GM12864 (cell line): ENCODE data around the gene APOL3.

ENCODE experiments used
- DNase-seq: peaks from one replicate; pipeline ENCODE4 v3.0.0-alpha.2; 2011; ENCODE audit warnings: low read depth
- H3K4me3 ChIP-seq: 2 replicates; pipeline ENCODE4 v1.5.1; 2011; ENCODE audit warnings: mild to moderate bottlenecking, low read depth, low read length, control low read depth
- TF ChIP-seq, protein P1 (sequence below): IDR thresholded peaks from 2 replicates; pipeline ENCODE4 v1.5.1; 2011; ENCODE audit warnings: low read depth, mild to moderate bottlenecking, moderate library complexity, low read length, control low read depth, inconsistent platforms; ENCODE audit errors: missing control alignments

The APOL3 gene

DNA sequence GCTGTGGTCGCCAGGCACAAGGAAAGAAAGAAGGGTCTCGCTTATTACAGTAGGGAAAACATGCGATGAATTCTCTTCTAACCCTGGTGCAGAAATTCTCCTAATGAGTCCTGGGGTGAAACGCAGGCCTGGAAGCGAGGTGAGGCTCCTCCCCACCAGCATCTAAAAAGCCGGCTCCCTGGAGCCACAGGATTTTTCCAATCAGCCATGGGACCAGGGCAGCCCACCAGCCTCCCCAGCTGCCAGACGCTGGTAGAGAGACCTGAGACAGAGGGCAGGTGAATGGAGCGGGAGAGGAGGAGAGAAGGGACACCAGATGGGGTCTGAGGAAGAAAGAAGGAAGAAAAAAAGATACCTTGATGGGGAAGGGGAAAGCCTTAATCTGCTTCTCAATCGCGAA, 28.6 kb downstream of the APOL3 start:
- DNase-seq, result no peak
- TF ChIP-seq, protein P1, sequence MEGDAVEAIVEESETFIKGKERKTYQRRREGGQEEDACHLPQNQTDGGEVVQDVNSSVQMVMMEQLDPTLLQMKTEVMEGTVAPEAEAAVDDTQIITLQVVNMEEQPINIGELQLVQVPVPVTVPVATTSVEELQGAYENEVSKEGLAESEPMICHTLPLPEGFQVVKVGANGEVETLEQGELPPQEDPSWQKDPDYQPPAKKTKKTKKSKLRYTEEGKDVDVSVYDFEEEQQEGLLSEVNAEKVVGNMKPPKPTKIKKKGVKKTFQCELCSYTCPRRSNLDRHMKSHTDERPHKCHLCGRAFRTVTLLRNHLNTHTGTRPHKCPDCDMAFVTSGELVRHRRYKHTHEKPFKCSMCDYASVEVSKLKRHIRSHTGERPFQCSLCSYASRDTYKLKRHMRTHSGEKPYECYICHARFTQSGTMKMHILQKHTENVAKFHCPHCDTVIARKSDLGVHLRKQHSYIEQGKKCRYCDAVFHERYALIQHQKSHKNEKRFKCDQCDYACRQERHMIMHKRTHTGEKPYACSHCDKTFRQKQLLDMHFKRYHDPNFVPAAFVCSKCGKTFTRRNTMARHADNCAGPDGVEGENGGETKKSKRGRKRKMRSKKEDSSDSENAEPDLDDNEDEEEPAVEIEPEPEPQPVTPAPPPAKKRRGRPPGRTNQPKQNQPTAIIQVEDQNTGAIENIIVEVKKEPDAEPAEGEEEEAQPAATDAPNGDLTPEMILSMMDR, result no peak
- no peak overlapping the region for H3K4me3 ChIP-seq

DNA sequence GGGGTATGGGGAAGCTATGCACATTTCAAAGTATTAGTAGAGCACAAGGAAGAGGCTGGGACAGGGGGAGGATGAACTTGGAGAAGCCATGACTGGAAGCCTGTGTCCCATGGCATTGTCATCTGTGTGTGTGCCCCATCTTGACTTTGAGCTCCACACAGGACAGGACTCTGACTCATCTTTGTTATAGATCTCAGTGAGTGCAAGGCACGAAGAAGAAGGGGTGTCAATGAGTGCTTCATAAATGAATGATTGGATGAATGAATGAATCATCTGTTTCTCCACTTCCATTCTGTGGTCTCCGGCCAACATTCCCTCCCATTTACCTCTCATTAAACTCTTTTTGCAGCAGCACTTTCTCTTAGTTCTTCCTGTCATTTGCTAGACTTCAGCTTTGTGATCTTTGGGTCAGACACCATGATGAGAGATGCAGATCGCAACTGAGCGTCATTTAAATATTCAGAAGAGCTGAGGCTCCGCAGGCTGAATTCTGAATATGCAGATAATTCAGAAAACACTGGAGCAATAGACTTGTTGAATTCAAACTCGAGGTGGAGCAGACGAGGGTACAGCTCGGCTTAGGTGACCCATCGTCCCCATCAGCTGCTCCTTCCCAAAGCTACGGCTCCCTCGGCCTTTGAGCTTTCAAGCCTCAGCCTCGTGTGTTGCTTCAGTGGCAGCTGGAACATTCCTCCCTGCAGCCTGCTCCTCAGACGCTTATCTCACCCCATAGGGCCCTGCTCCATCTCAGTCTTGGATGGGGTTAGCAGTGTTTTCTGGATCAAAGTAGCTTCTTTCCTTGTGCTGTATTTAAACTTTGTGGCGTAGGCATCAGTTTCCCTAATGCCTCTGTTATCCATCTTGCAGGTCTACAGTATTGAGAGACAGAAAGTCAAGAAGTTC, 30.8 kb downstream of the APOL3 start:
- no peak for DNase-seq
- TF ChIP-seq, protein P1, result no peak
- no peak overlapping the region for H3K4me3 ChIP-seq

DNA sequence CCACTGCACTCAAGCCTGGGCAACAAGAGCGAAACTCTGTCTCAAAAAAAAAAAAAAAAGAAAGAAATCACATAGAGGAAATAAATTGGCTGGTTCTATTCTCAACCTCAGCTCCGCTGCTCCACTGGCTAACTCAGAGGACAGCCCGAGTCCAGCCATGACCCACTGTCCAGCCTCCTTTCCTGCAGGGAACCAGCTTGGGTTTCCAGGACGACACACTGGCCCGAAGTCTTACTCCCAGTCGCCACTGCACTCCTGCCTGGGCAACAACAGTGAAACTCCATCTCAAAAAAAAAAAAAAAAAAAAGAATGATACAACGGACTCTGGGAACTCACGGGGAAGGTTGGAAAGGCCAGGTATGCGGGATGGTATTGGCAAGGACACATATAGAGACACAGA, 31.5 kb downstream of the APOL3 start:
- TF ChIP-seq, protein P1, result no peak
- DNase-seq, result no peak
- no peak overlapping the region for H3K4me3 ChIP-seq

DNA sequence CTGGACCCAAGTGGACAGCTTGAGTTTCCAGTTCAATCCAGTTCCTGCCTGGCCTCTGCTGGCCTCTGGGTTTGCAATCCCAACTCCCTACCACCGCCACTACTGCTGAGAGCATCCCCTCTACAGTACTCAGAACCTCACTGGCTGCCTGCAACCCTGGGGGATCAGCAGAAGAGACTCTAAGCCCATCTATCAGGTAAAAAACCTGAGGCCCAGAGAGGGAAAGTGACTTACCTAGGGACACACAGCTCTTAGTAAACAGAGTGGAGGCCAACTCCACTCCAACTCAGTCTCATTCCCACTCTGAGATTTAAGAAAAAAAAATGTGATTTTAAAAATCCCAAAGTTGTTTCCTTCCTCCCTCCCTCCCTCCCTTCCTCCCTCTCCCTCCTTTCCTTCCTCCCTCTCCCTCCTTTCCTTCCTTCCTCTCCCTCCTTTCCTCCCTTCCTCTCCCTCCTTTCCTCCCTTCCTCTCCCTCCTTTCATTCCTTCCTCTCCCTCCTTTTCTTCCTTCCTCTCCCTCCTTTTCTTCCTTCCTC, 34.5 kb downstream of the APOL3 start:
- TF ChIP-seq, protein P1, result no peak

DNA sequence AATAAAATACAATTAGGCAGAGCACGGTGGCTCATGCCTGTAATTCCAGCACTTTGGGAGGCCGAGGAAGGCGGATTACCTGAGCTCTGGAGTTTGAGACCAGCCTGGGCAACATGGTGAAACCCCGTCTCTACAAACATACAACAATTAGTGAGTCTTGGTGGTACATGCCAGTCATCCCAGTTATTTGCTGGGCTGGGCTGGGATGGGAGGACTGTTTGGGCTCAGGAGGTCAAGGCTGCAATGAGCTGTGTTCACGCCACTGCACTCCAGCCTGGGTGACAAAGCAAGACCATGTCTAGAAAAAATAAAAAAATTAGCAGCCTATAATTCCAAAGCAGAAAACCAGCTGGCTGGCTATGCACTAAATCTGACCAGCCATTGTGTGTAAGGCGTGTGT, 35.1 kb downstream of the APOL3 start:
- no peak overlapping the region for H3K4me3 ChIP-seq
- TF ChIP-seq, protein P1, result no peak
- DNase-seq, result no peak

More for the DNA sequence above, 34.5 kb downstream of the APOL3 start:
- H3K4me3 ChIP-seq, result no peak overlapping the region
- no peak for DNase-seq

DNA sequence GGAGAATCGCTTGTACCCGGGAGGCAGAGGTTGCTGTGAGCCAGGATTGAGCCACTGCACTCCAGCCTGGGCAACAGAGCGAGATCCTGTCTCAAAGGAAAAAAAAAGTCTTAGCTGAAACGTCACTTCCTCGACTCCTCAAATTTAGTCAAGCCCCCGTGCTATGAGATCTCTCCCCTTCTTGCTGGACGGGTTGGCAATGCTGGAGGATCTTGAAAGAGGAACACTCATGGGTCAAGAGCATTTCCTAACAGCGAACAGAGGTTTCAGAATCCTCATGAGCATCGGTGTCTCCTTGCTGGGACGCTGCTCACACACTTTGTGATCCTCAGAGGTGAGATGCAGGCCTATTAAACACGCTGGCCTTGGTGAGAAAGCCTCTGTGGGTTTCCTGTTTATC, 35.9 kb downstream of the APOL3 start:
- no peak for DNase-seq

More for the DNA sequence above, 35.9 kb downstream of the APOL3 start:
- TF ChIP-seq, protein P1, result no peak
- no peak overlapping the region for H3K4me3 ChIP-seq
